Neural cell (in vitro differentiated cells): Measurements from ENCODE around the gene EVL. TPM values are rescaled to one million over a fixed set of nuclear protein-coding genes. Genes with fewer than 3 reads are reported as not detected.

Experiments
- H2AFZ ChIP-seq: fragments of 200-600, 300-800 bp; sonication (generic), shearing (Covaris generic); 2 replicates; pipeline ENCODE4 v1.6.0; 2014; ENCODE audit warnings: low read depth, mild to moderate bottlenecking, antibody characterized with exemption, low read length, moderate library complexity
- H3F3A ChIP-seq: fragments of 200-600 bp; shearing (Covaris generic); 2 replicates; pipeline ENCODE4 v1.6.1; 2016; ENCODE audit warnings: mild to moderate bottlenecking, moderate library complexity, mixed read lengths, antibody characterized with exemption, low read length; ENCODE audit not compliant: insufficient read depth, poor library complexity, severe bottlenecking
- H3K27ac ChIP-seq: fragments of 200-600, 300-800 bp; sonication (generic), shearing (Covaris generic); 2 replicates; pipeline ENCODE4 v1.5.1; 2014; ENCODE audit warnings: mild to moderate bottlenecking, low read length, moderate library complexity
- H3K27me3 ChIP-seq: fragments of 300-800, 200-600 bp; sonication (generic), shearing (Covaris generic); 2 replicates; pipeline ENCODE4 v1.6.0; 2014; ENCODE audit warnings: mild to moderate bottlenecking, low read depth, low read length, moderate library complexity; ENCODE audit not compliant: insufficient read depth
- H3K36me3 ChIP-seq: fragments of 300-800, 200-600 bp; sonication (generic), shearing (Covaris generic); 2 replicates; pipeline ENCODE4 v1.5.1; 2014; ENCODE audit warnings: mild to moderate bottlenecking, antibody characterized with exemption, low read length, moderate library complexity; ENCODE audit not compliant: insufficient read depth
- H3K4me2 ChIP-seq: fragments of 300-800, 200-600 bp; sonication (generic), shearing (Covaris generic); 2 replicates; pipeline ENCODE4 v1.6.0; 2014; ENCODE audit warnings: mild to moderate bottlenecking, low read length
- H3K4me3 ChIP-seq: fragments of 300-800, 200-600 bp; sonication (generic), shearing (Covaris generic); 2 replicates; pipeline ENCODE4 v1.5.1; 2014; ENCODE audit warnings: mild to moderate bottlenecking, low read length, moderate library complexity
- H3K79me2 ChIP-seq: fragments of 200-600 bp; shearing (Covaris generic); replicated peaks from 2 replicates; pipeline ENCODE4 v1.6.0; 2014; ENCODE audit warnings: mild to moderate bottlenecking, low read length, moderate library complexity; ENCODE audit not compliant: insufficient read depth
- H3K9ac ChIP-seq: fragments of 300-800, 200-600 bp; sonication (generic), shearing (Covaris generic); 2 replicates; pipeline ENCODE4 v1.6.1; 2016; ENCODE audit warnings: mild to moderate bottlenecking, low read length, mixed read lengths
- H3K9me2 ChIP-seq: fragments of 200-600 bp; shearing (Covaris generic); 2 replicates; pipeline ENCODE4 v1.6.1; 2016; ENCODE audit warnings: mild to moderate bottlenecking, low read length, mixed read lengths; ENCODE audit not compliant: insufficient read depth
- H3K9me3 ChIP-seq: fragments of 200-600, 300-800 bp; sonication (generic), shearing (Covaris generic); 2 replicates; pipeline ENCODE4 v1.6.1; 2016; ENCODE audit warnings: mild to moderate bottlenecking, mixed run types, low read length, moderate library complexity, mixed read lengths
- H4K20me1 ChIP-seq: fragments of 200-600 bp; shearing (Covaris generic); 2 replicates; pipeline ENCODE4 v1.6.1; 2016; ENCODE audit warnings: mild to moderate bottlenecking, mixed run types; ENCODE audit not compliant: insufficient read depth
- CTCF ChIP-seq: fragments of 450-650 bp; IDR thresholded peaks from 2 replicates; pipeline ENCODE4 v1.5.1; 2014; ENCODE audit warnings: antibody characterized with exemption, mild to moderate bottlenecking, moderate library complexity; ENCODE audit not compliant: poor library complexity, severe bottlenecking
- EP300 ChIP-seq: fragments of 450-650 bp; conservative IDR thresholded peaks from 2 replicates; pipeline ENCODE4 v1.6.1; 2014; ENCODE audit warnings: antibody characterized with exemption, mild to moderate bottlenecking, moderate library complexity; ENCODE audit not compliant: poor library complexity, severe bottlenecking
- EZH2 ChIP-seq: fragments of 200-600, 300-800 bp; shearing (Covaris generic), sonication (generic); IDR thresholded peaks from 2 replicates; pipeline ENCODE4 v1.6.1; 2014; ENCODE audit warnings: antibody characterized with exemption, low read length, borderline replicate concordance, mild to moderate bottlenecking; ENCODE audit not compliant: insufficient read depth, poor library complexity, severe bottlenecking
- MXI1 ChIP-seq: fragments of 450-650 bp; conservative IDR thresholded peaks from 2 replicates; pipeline ENCODE4 v1.6.1; 2014; ENCODE audit warnings: antibody characterized with exemption, mild to moderate bottlenecking; ENCODE audit not compliant: poor library complexity, severe bottlenecking
- POLR2AphosphoS5 ChIP-seq: IDR thresholded peaks from 2 replicates; pipeline ENCODE4 v1.6.1; 2012
- RAD21 ChIP-seq: fragments of 450-650 bp; conservative IDR thresholded peaks from 2 replicates; pipeline ENCODE4 v1.6.1; 2014; ENCODE audit warnings: antibody characterized with exemption, mild to moderate bottlenecking, moderate library complexity
- REST ChIP-seq: IDR thresholded peaks from 2 replicates; pipeline ENCODE4 v1.6.1; 2012; ENCODE audit warnings: borderline replicate concordance
- SMC3 ChIP-seq: fragments of 450-650 bp; conservative IDR thresholded peaks from 2 replicates; pipeline ENCODE4 v1.6.1; 2014; ENCODE audit warnings: antibody characterized with exemption, mild to moderate bottlenecking, moderate library complexity; ENCODE audit not compliant: poor library complexity
- TAF1 ChIP-seq: IDR thresholded peaks from 2 replicates; pipeline ENCODE4 v1.6.1; 2012; ENCODE audit warnings: low read depth
- polyA plus RNA-seq: library from polyadenylated mRNA; depleted of rRNA; stranded (reverse); fragments of >200 nt; gene quantifications from 2 replicates; pipeline ENCODE4 v1.2.3, GENCODE V29; 2014

Gene EVL
- polyA plus RNA-seq, 1 donor from 2014 or later, result 387 TPM

GRCh38 chr14:100119251-100119650, 54.0 kb downstream of the EVL start:
- Histone ChIP-seq H3K27ac (no peak overlapping the region), H3K27me3 (no peaks in the 10 kb centered on the region), H4K20me1 (peaks cover 5% of the 10 kb centered on the region), H3K79me2 (no peaks in the 10 kb centered on the region), H3K4me3 (no peak overlapping the region), H3F3A (no peaks in the 10 kb centered on the region), H3K36me3 (no peaks in the 10 kb centered on the region), H2AFZ (no peak overlapping the region), H3K4me2 (no peak overlapping the region), H3K9me3 (no peaks in the 10 kb centered on the region), H3K9ac (no peak overlapping the region), H3K9me2 (no peaks in the 10 kb centered on the region)
- TF ChIP-seq REST, result no peak
- TF ChIP-seq EP300, result no peak
- TF ChIP-seq SMC3, result no peak
- no peak for TF ChIP-seq POLR2AphosphoS5
- TF ChIP-seq MXI1, result no peak
- TF ChIP-seq TAF1, result no peak

GRCh38 chr14:100120522-100121269, 55.5 kb downstream of the EVL start:
- H2AFZ ChIP-seq, result no peak overlapping the region
- H3F3A ChIP-seq, result no peaks in the 10 kb centered on the region
- no peak for TF ChIP-seq CTCF
- no peak for TF ChIP-seq EZH2
- no peak for TF ChIP-seq REST
- no peak for TF ChIP-seq TAF1
- TF ChIP-seq SMC3, result no peak
- TF ChIP-seq RAD21, result no peak
- no peak for TF ChIP-seq MXI1
- TF ChIP-seq POLR2AphosphoS5, result no peak
- TF ChIP-seq EP300, result no peak
- H3K36me3 ChIP-seq, result no peaks in the 10 kb centered on the region
- no peak overlapping the region for H3K4me2 ChIP-seq
- no peaks in the 10 kb centered on the region for H3K9me2 ChIP-seq
- no peaks in the 10 kb centered on the region for H3K27me3 ChIP-seq
- no peaks in the 10 kb centered on the region for H3K9me3 ChIP-seq
- H3K4me3 ChIP-seq, result no peak overlapping the region
- H4K20me1 ChIP-seq, result peaks cover 5% of the 10 kb centered on the region
- no peak overlapping the region for H3K27ac ChIP-seq
- no peaks in the 10 kb centered on the region for H3K79me2 ChIP-seq
- no peak overlapping the region for H3K9ac ChIP-seq
